Right atrium auricular region (tissue), 2 donors: Measurements from ENCODE around the gene SPAG17. TPM values are rescaled to one million over a fixed set of nuclear protein-coding genes. Genes with fewer than 3 reads are reported as not detected.

Experiments used
- DNase-seq: peaks from one replicate; pipeline ENCODE4 v3.0.0-alpha.2; 2019; ENCODE audit warnings: low spot score
- H3K27ac ChIP-seq, 2 donors: fragments of 200-600 bp; sonication (generic); 1 replicate in 1 of 2; 2 replicates in 1 of 2; pipeline ENCODE4 v1.5.1; 2016 to 2019
- H3K27me3 ChIP-seq, 2 donors: fragments of 200-600 bp; sonication (generic); one replicate each; pipeline versions ENCODE4 v1.5.1 to v1.6.0; 2017 to 2019
- H3K36me3 ChIP-seq: fragments of 200-600 bp; sonication (generic); one replicate; pipeline ENCODE4 v1.5.1; 2016
- H3K4me1 ChIP-seq, 2 donors: fragments of 200-600 bp; sonication (generic); one replicate each; pipeline versions ENCODE4 v1.5.1 to v1.6.0; 2017 to 2019
- H3K4me3 ChIP-seq, 2 donors: fragments of 200-600 bp; sonication (generic); 1 replicate in 1 of 2; 2 replicates in 1 of 2; pipeline ENCODE4 v1.5.1; 2017 to 2019; ENCODE audit warnings: mild to moderate bottlenecking in 1 of 2, moderate library complexity in 1 of 2
- H3K9me3 ChIP-seq, 2 donors: fragments of 200-600 bp; sonication (generic); one replicate each; pipeline ENCODE4 v1.5.1; 2019
- total RNA-seq, 2 donors: library from RNA; depleted of rRNA; stranded (reverse); fragments of >200 nt; gene quantifications; one replicate each; pipeline ENCODE4 v1.1.0, GENCODE V29; 2016
- TF ChIP-seq, protein P1 (sequence below), 2 donors: fragments of 200-600 bp; sonication (generic); IDR thresholded peaks; one replicate each; pipeline ENCODE4 v1.5.1; 2019; ENCODE audit warnings: antibody characterized with exemption in 2 of 2

The SPAG17 gene
- total RNA-seq, 2 donors from 2014 or later = 0.39 TPM; not detected in 1

DNA sequence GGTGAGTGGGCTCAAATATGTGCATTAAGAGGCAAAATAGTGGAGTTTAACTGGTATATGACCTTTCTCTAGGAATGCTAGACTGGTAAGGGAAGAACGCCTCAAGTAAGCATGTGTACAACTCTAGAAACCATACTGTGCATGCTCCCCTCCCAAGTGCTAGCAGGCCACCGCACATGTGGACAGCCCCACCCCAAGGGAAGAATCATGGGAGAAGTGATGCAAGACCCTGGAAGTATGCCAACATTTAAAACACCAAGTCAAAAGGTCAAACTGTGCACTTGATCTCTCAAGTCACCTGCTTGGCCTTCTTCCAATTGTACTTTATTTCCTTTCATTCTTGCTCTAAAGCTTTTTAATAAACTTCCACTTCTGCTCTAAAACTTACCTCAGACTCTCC, 135.0 kb downstream of the SPAG17 start:
- TF ChIP-seq, protein P1, sequence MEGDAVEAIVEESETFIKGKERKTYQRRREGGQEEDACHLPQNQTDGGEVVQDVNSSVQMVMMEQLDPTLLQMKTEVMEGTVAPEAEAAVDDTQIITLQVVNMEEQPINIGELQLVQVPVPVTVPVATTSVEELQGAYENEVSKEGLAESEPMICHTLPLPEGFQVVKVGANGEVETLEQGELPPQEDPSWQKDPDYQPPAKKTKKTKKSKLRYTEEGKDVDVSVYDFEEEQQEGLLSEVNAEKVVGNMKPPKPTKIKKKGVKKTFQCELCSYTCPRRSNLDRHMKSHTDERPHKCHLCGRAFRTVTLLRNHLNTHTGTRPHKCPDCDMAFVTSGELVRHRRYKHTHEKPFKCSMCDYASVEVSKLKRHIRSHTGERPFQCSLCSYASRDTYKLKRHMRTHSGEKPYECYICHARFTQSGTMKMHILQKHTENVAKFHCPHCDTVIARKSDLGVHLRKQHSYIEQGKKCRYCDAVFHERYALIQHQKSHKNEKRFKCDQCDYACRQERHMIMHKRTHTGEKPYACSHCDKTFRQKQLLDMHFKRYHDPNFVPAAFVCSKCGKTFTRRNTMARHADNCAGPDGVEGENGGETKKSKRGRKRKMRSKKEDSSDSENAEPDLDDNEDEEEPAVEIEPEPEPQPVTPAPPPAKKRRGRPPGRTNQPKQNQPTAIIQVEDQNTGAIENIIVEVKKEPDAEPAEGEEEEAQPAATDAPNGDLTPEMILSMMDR (IDR thresholded peaks at IDR 0.05) = no peak
- Histone ChIP-seq H3K9me3 (no peaks in the 10 kb centered on the region), H3K27me3 (no peaks in the 10 kb centered on the region), H3K36me3 (no peaks in the 10 kb centered on the region), H3K4me3 (no peak overlapping the region), H3K27ac (no peak overlapping the region), H3K4me1 (no peaks in the 10 kb centered on the region)
- DNase-seq = no peak

DNA sequence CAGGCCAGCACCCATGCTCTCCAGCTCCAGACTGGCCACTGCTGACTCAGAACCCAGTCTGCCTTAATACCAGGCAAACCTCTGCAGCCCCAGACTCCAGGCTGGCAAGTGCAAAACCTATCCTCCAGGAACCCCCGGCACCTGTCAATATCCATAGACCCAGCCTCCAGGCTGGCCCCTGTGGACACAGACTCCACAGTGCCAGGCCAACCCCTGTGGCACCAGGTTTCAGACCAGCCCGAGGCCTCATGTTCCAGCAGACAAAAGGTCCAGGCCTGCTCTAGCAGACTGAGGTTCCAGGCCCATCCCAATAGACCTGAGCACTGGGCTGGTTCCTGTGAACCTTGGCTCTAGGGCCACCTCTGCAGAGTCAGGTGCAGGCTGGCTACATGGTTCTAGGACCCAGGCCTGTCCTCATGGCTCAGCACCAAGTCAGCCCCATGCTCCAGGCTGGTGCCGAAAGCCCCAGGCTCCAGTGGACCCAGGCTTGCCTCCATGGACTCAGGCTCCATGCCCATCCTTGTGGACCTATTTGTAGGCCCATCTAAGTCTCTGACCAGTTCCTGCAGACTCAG, 137.3 kb downstream of the SPAG17 start:
- no peaks in the 10 kb centered on the region for H3K9me3 ChIP-seq
- DNase-seq = no peak
- TF ChIP-seq, protein P1 (IDR thresholded peaks at IDR 0.05) = no peak
- no peaks in the 10 kb centered on the region for H3K27me3 ChIP-seq
- H3K27ac ChIP-seq = no peak overlapping the region
- H3K36me3 ChIP-seq = no peaks in the 10 kb centered on the region
- H3K4me1 ChIP-seq = no peaks in the 10 kb centered on the region
- H3K4me3 ChIP-seq = no peak overlapping the region

DNA sequence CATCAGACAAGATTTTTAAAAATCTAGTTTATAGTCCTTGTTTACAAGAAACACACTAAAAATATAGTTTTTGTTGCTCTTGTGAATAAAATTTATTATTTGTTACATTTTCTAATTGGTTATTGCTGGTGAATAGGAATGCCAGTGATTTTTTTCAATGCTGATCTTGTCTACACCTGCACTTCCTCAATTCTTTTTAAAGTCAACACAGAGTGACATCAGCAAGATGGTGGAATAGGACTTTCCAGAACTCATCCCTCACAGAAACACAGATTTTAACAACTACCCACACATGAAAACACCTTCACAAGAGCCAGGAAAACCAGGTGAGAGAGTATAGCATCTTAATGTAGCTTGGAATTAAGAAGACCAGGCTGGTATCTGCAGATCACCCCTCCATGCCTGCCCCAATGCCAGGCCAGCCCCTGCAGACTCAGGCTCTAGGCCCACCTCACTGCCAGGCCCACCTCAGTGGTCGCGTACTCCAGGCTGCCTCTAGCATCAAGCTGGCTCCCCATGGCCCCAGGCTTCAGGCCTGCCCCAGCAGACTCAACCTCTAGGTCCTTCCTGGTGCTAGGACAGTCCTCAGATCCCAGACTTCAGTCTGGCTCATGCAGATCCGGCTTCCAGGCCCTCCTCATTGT, 137.9 kb downstream of the SPAG17 start:
- Histone ChIP-seq H3K27ac (no peak overlapping the region), H3K4me1 (no peaks in the 10 kb centered on the region), H3K4me3 (no peak overlapping the region), H3K36me3 (no peaks in the 10 kb centered on the region), H3K9me3 (no peaks in the 10 kb centered on the region), H3K27me3 (no peaks in the 10 kb centered on the region)
- TF ChIP-seq, protein P1 (IDR thresholded peaks at IDR 0.05) = no peak
- no peak for DNase-seq

DNA sequence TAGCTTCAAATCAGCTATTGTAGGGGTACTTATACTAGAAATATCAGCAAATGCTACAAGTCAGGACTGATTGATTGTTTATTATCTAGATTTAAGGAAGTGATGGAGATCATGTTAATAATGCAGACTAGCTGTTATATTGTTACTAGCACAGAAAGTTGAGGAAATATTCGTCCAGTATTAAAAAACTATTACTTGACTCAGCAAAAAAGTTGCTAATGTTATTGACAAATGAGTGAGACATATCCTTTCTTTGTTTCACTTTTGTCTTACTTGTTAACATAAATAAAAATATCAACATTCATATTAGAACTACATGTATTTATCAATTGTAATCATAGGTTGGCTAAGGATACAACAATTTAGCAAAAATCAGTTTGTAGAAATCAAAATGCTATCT, 141.4 kb downstream of the SPAG17 start:
- no peak overlapping the region for H3K27ac ChIP-seq
- H3K36me3 ChIP-seq = no peaks in the 10 kb centered on the region
- no peaks in the 10 kb centered on the region for H3K4me1 ChIP-seq
- no peak for DNase-seq
- TF ChIP-seq, protein P1 (IDR thresholded peaks at IDR 0.05) = no peak
- no peaks in the 10 kb centered on the region for H3K9me3 ChIP-seq
- H3K27me3 ChIP-seq = no peaks in the 10 kb centered on the region
- no peak overlapping the region for H3K4me3 ChIP-seq

- H3K4me1 ChIP-seq = no peaks in the 10 kb centered on the region
- TF ChIP-seq, protein P1 (IDR thresholded peaks at IDR 0.05) = no peak
- H3K36me3 ChIP-seq = no peaks in the 10 kb centered on the region
- no peak for DNase-seq
- H3K9me3 ChIP-seq = no peaks in the 10 kb centered on the region
- no peak overlapping the region for H3K4me3 ChIP-seq
- no peak overlapping the region for H3K27ac ChIP-seq
- H3K27me3 ChIP-seq = no peaks in the 10 kb centered on the region
Observed at GRCh38 chr1:118042501-118042900, 142.5 kb downstream of the SPAG17 start.

- no peak overlapping the region for H3K4me3 ChIP-seq
- no peaks in the 10 kb centered on the region for H3K9me3 ChIP-seq
- H3K27ac ChIP-seq = no peak overlapping the region
- H3K4me1 ChIP-seq = no peaks in the 10 kb centered on the region
- no peaks in the 10 kb centered on the region for H3K27me3 ChIP-seq
- no peaks in the 10 kb centered on the region for H3K36me3 ChIP-seq
- TF ChIP-seq, protein P1 (IDR thresholded peaks at IDR 0.05) = no peak
- DNase-seq = no peak
Observed at GRCh38 chr1:118039170-118039569, 145.9 kb downstream of the SPAG17 start.
